ENCODE data around the gene NCK2. TPM values are rescaled to one million over a fixed set of nuclear protein-coding genes. Genes with fewer than 3 reads are reported as not detected.

The NCK2 gene
- total and polyA plus RNA-seq, 2 of the 4 experiments (the other 2 are of a cell fraction), result 15.8 to 22.2 TPM

DNA sequence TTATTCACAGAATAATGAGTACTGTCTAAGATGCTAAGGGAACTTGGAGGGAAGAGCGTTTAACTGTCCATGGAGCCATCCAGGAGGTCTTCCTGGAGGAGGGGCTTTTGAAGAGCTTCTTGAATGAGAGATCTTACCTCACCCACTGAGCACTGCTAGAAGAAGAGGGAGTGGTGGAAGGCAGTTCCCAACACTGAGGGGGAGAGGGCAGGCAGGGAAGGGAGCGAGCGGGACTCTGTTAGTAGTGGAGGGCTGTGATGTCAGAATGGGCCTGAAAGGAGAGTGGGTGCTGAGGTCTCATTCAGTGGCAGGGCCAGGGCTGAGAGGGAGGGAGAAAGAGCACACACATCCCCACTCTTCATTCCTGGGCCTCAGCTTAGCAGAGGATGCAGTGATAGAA, 65.0 kb downstream of the NCK2 start:
- no peak for DNase-seq
- no TSS peak for BruUV-seq (replicated peaks)
- no peak overlapping the region for H3K27ac ChIP-seq (ENCODE audit: insufficient read depth, low read length)
- ChIA-PET CTCF (no interaction called here), POLR2A (ENCODE audit: unreplicated experiment) (no interaction called here)
- H3K56ac ChIP-seq (ENCODE audit: extremely low read depth, insufficient read depth, low read length), result no peak overlapping the region
- no peak overlapping the region for H4K91ac ChIP-seq (ENCODE audit: insufficient read depth, low read depth, low read length)
- intact Hi-C loops (cut with micrococcal nuclease), result no loop called here
- peaks cover 18% of the 10 kb centered on the region for H3K9me1 ChIP-seq (ENCODE audit: insufficient read depth, low read length)
- H2AK5ac ChIP-seq (ENCODE audit: low read depth, low read length), result no peak overlapping the region
- no peaks in the 10 kb centered on the region for H3K36me3 ChIP-seq (ENCODE audit: control insufficient read depth, insufficient read depth, low read length)
- no peak overlapping the region for H2BK20ac ChIP-seq (ENCODE audit: low read depth, low read length)
- peaks cover 66% of the 10 kb centered on the region for H4K20me1 ChIP-seq (ENCODE audit: insufficient read depth, low read length)
- no peak overlapping the region for H4K8ac ChIP-seq (ENCODE audit: low read depth in 2 of 2, low read length in 2 of 2)
- H3K9me3 ChIP-seq (ENCODE audit: control insufficient read depth, insufficient read depth, low read length), result no peaks in the 10 kb centered on the region
- H2BK15ac ChIP-seq (ENCODE audit: low read depth, low read length), result no peak overlapping the region
- no peak overlapping the region for H3K4me3 ChIP-seq (ENCODE audit: insufficient read depth, low read depth, low read length)
- TF ChIP-seq BHLHE40 (IDR thresholded peaks at IDR 0.05; ENCODE audit: low read depth, low read length) (no peak), SMC3 (IDR thresholded peaks at IDR 0.05; ENCODE audit: low read depth, low read length) (no peak), RCOR1 (IDR thresholded peaks at IDR 0.05; ENCODE audit: insufficient replicate concordance, low read length) (no peak), CHD1 (IDR thresholded peaks at IDR 0.05; ENCODE audit: low read depth, low read length) (no peak), NFE2L2 (IDR thresholded peaks at IDR 0.05; ENCODE audit: low read depth, low read length) (no peak), CEBPB (IDR thresholded peaks at IDR 0.05; ENCODE audit: low read depth, low read length) (no peak), POLR2A (IDR thresholded peaks at IDR 0.05; ENCODE audit: low read depth, low read length) (no peak), MAFK (IDR thresholded peaks at IDR 0.05; ENCODE audit: low read depth, low read length) (no peak), FOS (IDR thresholded peaks at IDR 0.05; ENCODE audit: low read depth, low read length) (no peak), MXI1 (IDR thresholded peaks at IDR 0.05; ENCODE audit: borderline replicate concordance, low read depth, low read length) (no peak), RAD21 (IDR thresholded peaks at IDR 0.05; ENCODE audit: low read length) (no peak), RFX5 (IDR thresholded peaks at IDR 0.05; ENCODE audit: low read depth, low read length) (no peak), MAZ (IDR thresholded peaks at IDR 0.05; ENCODE audit: borderline replicate concordance, low read depth, low read length) (no peak)
- TF ChIP-seq, protein P1, sequence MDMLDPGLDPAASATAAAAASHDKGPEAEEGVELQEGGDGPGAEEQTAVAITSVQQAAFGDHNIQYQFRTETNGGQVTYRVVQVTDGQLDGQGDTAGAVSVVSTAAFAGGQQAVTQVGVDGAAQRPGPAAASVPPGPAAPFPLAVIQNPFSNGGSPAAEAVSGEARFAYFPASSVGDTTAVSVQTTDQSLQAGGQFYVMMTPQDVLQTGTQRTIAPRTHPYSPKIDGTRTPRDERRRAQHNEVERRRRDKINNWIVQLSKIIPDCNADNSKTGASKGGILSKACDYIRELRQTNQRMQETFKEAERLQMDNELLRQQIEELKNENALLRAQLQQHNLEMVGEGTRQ (IDR thresholded peaks at IDR 0.05; ENCODE audit: low read depth, low read length), result no peak
- TF ChIP-seq, protein P2, sequence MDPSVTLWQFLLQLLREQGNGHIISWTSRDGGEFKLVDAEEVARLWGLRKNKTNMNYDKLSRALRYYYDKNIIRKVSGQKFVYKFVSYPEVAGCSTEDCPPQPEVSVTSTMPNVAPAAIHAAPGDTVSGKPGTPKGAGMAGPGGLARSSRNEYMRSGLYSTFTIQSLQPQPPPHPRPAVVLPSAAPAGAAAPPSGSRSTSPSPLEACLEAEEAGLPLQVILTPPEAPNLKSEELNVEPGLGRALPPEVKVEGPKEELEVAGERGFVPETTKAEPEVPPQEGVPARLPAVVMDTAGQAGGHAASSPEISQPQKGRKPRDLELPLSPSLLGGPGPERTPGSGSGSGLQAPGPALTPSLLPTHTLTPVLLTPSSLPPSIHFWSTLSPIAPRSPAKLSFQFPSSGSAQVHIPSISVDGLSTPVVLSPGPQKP (IDR thresholded peaks at IDR 0.05; ENCODE audit: borderline replicate concordance, low read depth, low read length), result no peak
- TF ChIP-seq, protein P3, sequence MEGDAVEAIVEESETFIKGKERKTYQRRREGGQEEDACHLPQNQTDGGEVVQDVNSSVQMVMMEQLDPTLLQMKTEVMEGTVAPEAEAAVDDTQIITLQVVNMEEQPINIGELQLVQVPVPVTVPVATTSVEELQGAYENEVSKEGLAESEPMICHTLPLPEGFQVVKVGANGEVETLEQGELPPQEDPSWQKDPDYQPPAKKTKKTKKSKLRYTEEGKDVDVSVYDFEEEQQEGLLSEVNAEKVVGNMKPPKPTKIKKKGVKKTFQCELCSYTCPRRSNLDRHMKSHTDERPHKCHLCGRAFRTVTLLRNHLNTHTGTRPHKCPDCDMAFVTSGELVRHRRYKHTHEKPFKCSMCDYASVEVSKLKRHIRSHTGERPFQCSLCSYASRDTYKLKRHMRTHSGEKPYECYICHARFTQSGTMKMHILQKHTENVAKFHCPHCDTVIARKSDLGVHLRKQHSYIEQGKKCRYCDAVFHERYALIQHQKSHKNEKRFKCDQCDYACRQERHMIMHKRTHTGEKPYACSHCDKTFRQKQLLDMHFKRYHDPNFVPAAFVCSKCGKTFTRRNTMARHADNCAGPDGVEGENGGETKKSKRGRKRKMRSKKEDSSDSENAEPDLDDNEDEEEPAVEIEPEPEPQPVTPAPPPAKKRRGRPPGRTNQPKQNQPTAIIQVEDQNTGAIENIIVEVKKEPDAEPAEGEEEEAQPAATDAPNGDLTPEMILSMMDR (conservative IDR thresholded peaks at IDR 0.05; ENCODE audit: low read depth, low read length), result no peak
- no peak overlapping the region for H3K14ac ChIP-seq (replicated peaks; ENCODE audit: low read depth, low read length)
- no peak overlapping the region for H3K4me2 ChIP-seq (ENCODE audit: low read depth, low read length)
- H3K23ac ChIP-seq (ENCODE audit: low read depth, low read length), result no peak overlapping the region
- H3K4ac ChIP-seq (ENCODE audit: low read depth, low read length), result no peak overlapping the region
- H2AFZ ChIP-seq (replicated peaks; ENCODE audit: low read length, poor library complexity), result no peak overlapping the region
- dilution Hi-C loops (cut with HindIII; ENCODE audit: low sequenced_read_pairs, unreplicated experiment), result no loop called here
- H3K27me3 ChIP-seq (ENCODE audit: control insufficient read depth, insufficient read depth, low read length), result no peaks in the 10 kb centered on the region; the same call in 1 of the 2 replicates
- H3K18ac ChIP-seq (ENCODE audit: low read depth, low read length), result no peak overlapping the region
- H3K4me1 ChIP-seq (ENCODE audit: control insufficient read depth, insufficient read depth, low read length), result peaks cover 10% of the 10 kb centered on the region; the same call in 1 of the 2 replicates
- no peak overlapping the region for H2AK9ac ChIP-seq (replicated peaks; ENCODE audit: low read depth, low read length, poor library complexity)
- no CpG with 5 or more reads among the region's 3 CpGs for WGBS, 2 experiments (ENCODE audit: extremely low coverage in 2 of 2, insufficient read length in 1 of 2)
- H3K9ac ChIP-seq (ENCODE audit: low read depth, low read length), result no peak overlapping the region
- H3K79me1 ChIP-seq (ENCODE audit: low read depth in 1 of 2, low read length in 2 of 2), result peaks cover 45 to 62% of the 10 kb centered on the region in 2 experiments
- no peak overlapping the region for H4K5ac ChIP-seq (ENCODE audit: low read depth, low read length)
- in situ Hi-C loops (cut with MboI; ENCODE audit: low sequenced_read_pairs), result no loop called here
- ATAC-seq (ENCODE audit: low read depth), result no peak
- H2BK120ac ChIP-seq (ENCODE audit: low read depth, low read length), result no peak overlapping the region
- no peak overlapping the region for H2BK5ac ChIP-seq (ENCODE audit: low read depth, low read length, poor library complexity, severe bottlenecking)

Data from IMR-90 (cell line).